ENCODE data around the gene MAOB.

Gene MAOB

GRCh38 chrX:43861750-43862149 lies 20.5 kb downstream of the MAOB start:
- Histone ChIP-seq H3K27ac (ENCODE audit: low read length) (no peak overlapping the region), H3K27me3 (replicated peaks; ENCODE audit: insufficient read depth, low read length) (no peaks in the 10 kb centered on the region), H3K4me2 (ENCODE audit: low read depth, low read length) (no peak overlapping the region), H3K79me2 (ENCODE audit: low read length) (no peaks in the 10 kb centered on the region), H2AFZ (ENCODE audit: low read length) (no peak overlapping the region), H4K20me1 (ENCODE audit: insufficient read depth, low read length) (no peaks in the 10 kb centered on the region), H3K36me3 (replicated peaks; ENCODE audit: insufficient read depth, low read length) (no peaks in the 10 kb centered on the region), H3K9ac (ENCODE audit: low read length) (no peak overlapping the region), H3F3A (ENCODE audit: insufficient read depth, low read length) (no peaks in the 10 kb centered on the region), H3K4me1 (ENCODE audit: low read length) (no peaks in the 10 kb centered on the region), H3K9me2 (replicated peaks; ENCODE audit: insufficient read depth, low read length) (no peaks in the 10 kb centered on the region), H3K9me3 (replicated peaks; ENCODE audit: insufficient read depth, low read length) (no peaks in the 10 kb centered on the region), H3K4me3 (ENCODE audit: low read length) (no peak overlapping the region)
- DNase-seq = no peak
- TF ChIP-seq EZH2 (optimal IDR thresholded peaks at IDR 0.05; ENCODE audit: low read depth, low read length) (no peak), CTCF (IDR thresholded peaks at IDR 0.05; ENCODE audit: low read length) (no peak), EZH2phosphoT487 (IDR thresholded peaks at IDR 0.05; ENCODE audit: low read length) (no peak)

- no peaks in the 10 kb centered on the region for H3K36me3 ChIP-seq (replicated peaks; ENCODE audit: insufficient read depth, low read length)
- no peak overlapping the region for H3K4me3 ChIP-seq (ENCODE audit: low read length)
- H3K27ac ChIP-seq (ENCODE audit: low read length) = no peak overlapping the region
- no peaks in the 10 kb centered on the region for H3K9me2 ChIP-seq (replicated peaks; ENCODE audit: insufficient read depth, low read length)
- H3K4me2 ChIP-seq (ENCODE audit: low read depth, low read length) = no peak overlapping the region
- no peak overlapping the region for H3K9ac ChIP-seq (ENCODE audit: low read length)
- no peaks in the 10 kb centered on the region for H3K9me3 ChIP-seq (replicated peaks; ENCODE audit: insufficient read depth, low read length)
- DNase-seq = no peak
- no peak for TF ChIP-seq EZH2 (optimal IDR thresholded peaks at IDR 0.05; ENCODE audit: low read depth, low read length)
- TF ChIP-seq CTCF (IDR thresholded peaks at IDR 0.05; ENCODE audit: low read length) = no peak
- TF ChIP-seq EZH2phosphoT487 (IDR thresholded peaks at IDR 0.05; ENCODE audit: low read length) = no peak
- no peaks in the 10 kb centered on the region for H3K79me2 ChIP-seq (ENCODE audit: low read length)
- H3K4me1 ChIP-seq (ENCODE audit: low read length) = no peaks in the 10 kb centered on the region
- H3F3A ChIP-seq (ENCODE audit: insufficient read depth, low read length) = no peaks in the 10 kb centered on the region
- no peak overlapping the region for H2AFZ ChIP-seq (ENCODE audit: low read length)
- no peaks in the 10 kb centered on the region for H4K20me1 ChIP-seq (ENCODE audit: insufficient read depth, low read length)
- H3K27me3 ChIP-seq (replicated peaks; ENCODE audit: insufficient read depth, low read length) = no peaks in the 10 kb centered on the region
Measured at GRCh38 chrX:43860646-43861370, 21.4 kb downstream of the MAOB start.

GRCh38 chrX:43853225-43853828 lies 28.9 kb downstream of the MAOB start:
- Histone ChIP-seq H3K36me3 (replicated peaks; ENCODE audit: insufficient read depth, low read length) (no peaks in the 10 kb centered on the region), H3K4me1 (ENCODE audit: low read length) (no peaks in the 10 kb centered on the region), H3K4me2 (ENCODE audit: low read depth, low read length) (no peak overlapping the region), H3K27me3 (replicated peaks; ENCODE audit: insufficient read depth, low read length) (no peaks in the 10 kb centered on the region), H3K27ac (ENCODE audit: low read length) (no peak overlapping the region), H4K20me1 (ENCODE audit: insufficient read depth, low read length) (no peaks in the 10 kb centered on the region), H2AFZ (ENCODE audit: low read length) (no peak overlapping the region), H3K9me2 (replicated peaks; ENCODE audit: insufficient read depth, low read length) (no peaks in the 10 kb centered on the region), H3K9me3 (replicated peaks; ENCODE audit: insufficient read depth, low read length) (no peaks in the 10 kb centered on the region), H3K79me2 (ENCODE audit: low read length) (no peaks in the 10 kb centered on the region), H3K9ac (ENCODE audit: low read length) (no peak overlapping the region), H3F3A (ENCODE audit: insufficient read depth, low read length) (no peaks in the 10 kb centered on the region), H3K4me3 (ENCODE audit: low read length) (no peak overlapping the region)
- no peak for TF ChIP-seq EZH2 (optimal IDR thresholded peaks at IDR 0.05; ENCODE audit: low read depth, low read length)
- DNase-seq = no peak

- Histone ChIP-seq H3K9me3 (replicated peaks; ENCODE audit: insufficient read depth, low read length) (no peaks in the 10 kb centered on the region), H4K20me1 (ENCODE audit: insufficient read depth, low read length) (no peaks in the 10 kb centered on the region), H3K27me3 (replicated peaks; ENCODE audit: insufficient read depth, low read length) (no peaks in the 10 kb centered on the region), H3K36me3 (replicated peaks; ENCODE audit: insufficient read depth, low read length) (no peaks in the 10 kb centered on the region), H3K27ac (ENCODE audit: low read length) (no peak overlapping the region), H3K9ac (ENCODE audit: low read length) (no peak overlapping the region), H2AFZ (ENCODE audit: low read length) (no peak overlapping the region), H3K4me3 (ENCODE audit: low read length) (no peak overlapping the region), H3K4me2 (ENCODE audit: low read depth, low read length) (no peak overlapping the region), H3F3A (ENCODE audit: insufficient read depth, low read length) (no peaks in the 10 kb centered on the region), H3K79me2 (ENCODE audit: low read length) (no peaks in the 10 kb centered on the region), H3K4me1 (ENCODE audit: low read length) (no peaks in the 10 kb centered on the region), H3K9me2 (replicated peaks; ENCODE audit: insufficient read depth, low read length) (no peaks in the 10 kb centered on the region)
- DNase-seq = no peak
- no peak for TF ChIP-seq EZH2 (optimal IDR thresholded peaks at IDR 0.05; ENCODE audit: low read depth, low read length)
- TF ChIP-seq EZH2phosphoT487 (IDR thresholded peaks at IDR 0.05; ENCODE audit: low read length) = no peak
- no peak for TF ChIP-seq CTCF (IDR thresholded peaks at IDR 0.05; ENCODE audit: low read length)
Measured at GRCh38 chrX:43850629-43851028, 31.6 kb downstream of the MAOB start.
